GM23338 (cell line): ENCODE measurements around the gene NUB1. TPM values are rescaled to one million over a fixed set of nuclear protein-coding genes. Genes with fewer than 3 reads are reported as not detected.

Source experiments
- ATAC-seq: fragments of 200-7000 bp; cut with Tn5 transposase; 3 replicates; pipeline ENCODE4 v1.9.1; 2020
- DNase-seq: peaks from one replicate; pipeline ENCODE4 v3.0.0-alpha.2; 2015; ENCODE audit warnings: low spot score
- H2AFZ ChIP-seq: fragments of 200-600 bp; sonication (generic); 2 replicates; pipeline ENCODE4 v1.8.0; 2016; ENCODE audit warnings: antibody characterized with exemption, mild to moderate bottlenecking, moderate library complexity
- H3F3A ChIP-seq: fragments of 200-600 bp; sonication (generic); replicated peaks from 2 replicates; pipeline ENCODE4 v1.8.0; 2017; ENCODE audit warnings: antibody characterized with exemption, mixed run types, low read depth
- H3K27ac ChIP-seq: fragments of 200-600 bp; sonication (generic); 2 replicates; pipeline ENCODE4 v1.6.1; 2016; ENCODE audit warnings: low read depth
- H3K27me3 ChIP-seq: fragments of 200-600 bp; sonication (generic); 2 replicates; pipeline ENCODE4 v1.8.0; 2016; ENCODE audit warnings: mild to moderate bottlenecking, mixed run types, moderate library complexity; ENCODE audit not compliant: insufficient read depth
- H3K36me3 ChIP-seq: fragments of 200-600 bp; sonication (generic); 2 replicates; pipeline ENCODE4 v1.8.0; 2016; ENCODE audit warnings: mild to moderate bottlenecking; ENCODE audit not compliant: insufficient read depth
- H3K4me1 ChIP-seq: fragments of 200-600 bp; sonication (generic); 2 replicates; pipeline ENCODE4 v1.8.0; 2016; ENCODE audit warnings: mild to moderate bottlenecking, moderate library complexity; ENCODE audit not compliant: insufficient read depth
- H3K4me2 ChIP-seq: fragments of 200-600 bp; sonication (generic); 2 replicates; pipeline ENCODE4 v1.7.1; 2017; ENCODE audit warnings: mixed run types
- H3K4me3 ChIP-seq: fragments of 200-600 bp; sonication (generic); 2 replicates; pipeline ENCODE4 v1.6.1; 2016; ENCODE audit warnings: mixed run types
- H3K79me2 ChIP-seq: fragments of 200-600 bp; sonication (generic); replicated peaks from 2 replicates; pipeline ENCODE4 v1.8.0; 2017; ENCODE audit warnings: mild to moderate bottlenecking; ENCODE audit not compliant: insufficient read depth
- H3K9me2 ChIP-seq: fragments of 200-600 bp; sonication (generic); 2 replicates; pipeline ENCODE4 v1.8.0; 2017; ENCODE audit not compliant: insufficient read depth
- H4K20me1 ChIP-seq: fragments of 200-600 bp; sonication (generic); replicated peaks from 2 replicates; pipeline ENCODE4 v1.8.0; 2017; ENCODE audit warnings: mild to moderate bottlenecking; ENCODE audit not compliant: insufficient read depth
- H3K27ac Mint-ChIP-seq: 2 replicates; pipeline ENCODE4 v1.8.0; 2020; ENCODE audit warnings: inconsistent platforms, mild to moderate bottlenecking, moderate library complexity, mixed read lengths
- H3K27me3 Mint-ChIP-seq: 3 replicates; pipeline ENCODE4 v1.8.0; 2022; ENCODE audit warnings: low read depth, mild to moderate bottlenecking, moderate library complexity, mixed read lengths, inconsistent platforms; ENCODE audit not compliant: insufficient read depth, poor library complexity
- H3K36me3 Mint-ChIP-seq: 3 replicates; pipeline ENCODE4 v1.8.0; 2021; ENCODE audit warnings: low read depth, mild to moderate bottlenecking, inconsistent platforms, moderate library complexity, mixed read lengths
- H3K4me1 Mint-ChIP-seq: 3 replicates; pipeline ENCODE4 v1.8.0; 2020; ENCODE audit warnings: mild to moderate bottlenecking, inconsistent platforms, mixed read lengths
- H3K4me3 Mint-ChIP-seq: 3 replicates; pipeline ENCODE4 v1.8.0; 2021; ENCODE audit warnings: moderate library complexity, mild to moderate bottlenecking, inconsistent platforms, mixed read lengths
- H3K9me3 Mint-ChIP-seq: 3 replicates; pipeline ENCODE4 v1.8.0; 2020; ENCODE audit warnings: moderate library complexity, mild to moderate bottlenecking, inconsistent platforms, mixed read lengths
- CREB1 ChIP-seq: fragments of 250-450 bp; sonication (Bioruptor Pico); IDR thresholded peaks from 2 replicates; pipeline ENCODE4 v1.5.0; 2020; ENCODE audit warnings: low read depth, mild to moderate bottlenecking, moderate library complexity
- CTCF ChIP-seq, 2 experiments: fragments of 200-600 bp in 1 of 2; sonication (generic) in 1 of 2; conservative IDR thresholded peaks; 2 replicates each; pipeline versions ENCODE4 v1.5.1 to v1.6.1; 2016 to 2017; ENCODE audit warnings: antibody characterized with exemption in 2 of 2, low read depth in 2 of 2, mild to moderate bottlenecking in 2 of 2, moderate library complexity in 1 of 2
- ETS1 ChIP-seq: IDR thresholded peaks from 2 replicates; pipeline ENCODE4 v1.6.1; 2016; ENCODE audit warnings: antibody characterized with exemption
- EZH2 ChIP-seq: fragments of 200-600 bp; sonication (generic); IDR thresholded peaks from one replicate; pipeline ENCODE4 v1.8.0; 2017; ENCODE audit warnings: antibody characterized with exemption, mild to moderate bottlenecking, low read depth; ENCODE audit not compliant: unreplicated experiment
- EZH2phosphoT487 ChIP-seq: fragments of 200-600 bp; sonication (generic); IDR thresholded peaks from one replicate; pipeline ENCODE4 v1.8.1; 2018; ENCODE audit warnings: antibody characterized with exemption; ENCODE audit not compliant: unreplicated experiment
- JUNB ChIP-seq: IDR thresholded peaks from one replicate; pipeline ENCODE4 v1.6.1; 2016; ENCODE audit warnings: antibody characterized with exemption; ENCODE audit not compliant: unreplicated experiment
- NANOG ChIP-seq: IDR thresholded peaks from 2 replicates; pipeline ENCODE4 v1.6.1; 2016; ENCODE audit warnings: antibody characterized with exemption, borderline replicate concordance
- POLR2AphosphoS5 ChIP-seq: IDR thresholded peaks from 2 replicates; pipeline ENCODE4 v1.6.1; 2016; ENCODE audit warnings: antibody characterized with exemption, low read depth
- REST ChIP-seq: IDR thresholded peaks from one replicate; pipeline ENCODE4 v1.6.1; 2018; ENCODE audit warnings: antibody characterized with exemption; ENCODE audit not compliant: unreplicated experiment
- STAT1 ChIP-seq: IDR thresholded peaks from one replicate; pipeline ENCODE4 v1.6.1; 2016; ENCODE audit warnings: antibody characterized with exemption; ENCODE audit not compliant: unreplicated experiment
- ZNF114 ChIP-seq: fragments of 250-450 bp; sonication (Bioruptor Pico); IDR thresholded peaks from 2 replicates; pipeline ENCODE4 v1.5.0; 2020; ENCODE audit warnings: mild to moderate bottlenecking, moderate library complexity
- ZNF331 ChIP-seq: fragments of 250-450 bp; sonication (Bioruptor Pico); IDR thresholded peaks from 2 replicates; pipeline ENCODE4 v1.5.0; 2020; ENCODE audit warnings: low read depth, mild to moderate bottlenecking, moderate library complexity
- ZNF462 ChIP-seq: fragments of 250-450 bp; sonication (Bioruptor Pico); IDR thresholded peaks from 2 replicates; pipeline ENCODE4 v1.5.0; 2020; ENCODE audit warnings: mild to moderate bottlenecking, moderate library complexity
- polyA plus RNA-seq: library from polyadenylated mRNA; unstranded; fragments of >200 nt; fragmentation: Nextera tagmentation; extraction: Ambion mirVana; gene quantifications from 2 replicates; pipeline ENCODE4 v1.2.1, GENCODE V29; 2016
- total RNA-seq: library from RNA; depleted of rRNA; stranded (reverse); fragments of >200 nt; shearing (Covaris generic); gene quantifications from 2 replicates; pipeline ENCODE4 v1.2.3, GENCODE V29; 2014

Gene NUB1
- total and polyA plus RNA-seq, 2 experiments from 2014 or later = 31.8 to 42.3 TPM

GRCh38 chr7:151343516-151343915, 1.9 kb downstream of the NUB1 start:
- Histone ChIP-seq H3K9me2 (no peaks in the 10 kb centered on the region), H3K4me1 (peaks cover 8% of the 10 kb centered on the region; the same call in 1 of the 2 replicates), H2AFZ (no peak overlapping the region), H4K20me1 (peaks cover 8% of the 10 kb centered on the region; the same call in 1 of the 2 replicates), H3K27me3 (no peaks in the 10 kb centered on the region), H3K4me2 (no peak overlapping the region), H3K79me2 (peaks cover 20% of the 10 kb centered on the region), H3K27ac (0 out of 2 replicates have a peak overlapping the region, but pooled peaks have one; percentile 1), H3K4me3 (no peak overlapping the region), H3K36me3 (no peaks in the 10 kb centered on the region; the same call in none of the 2 replicates), H3F3A (no peaks in the 10 kb centered on the region)
- DNase-seq = no peak
- ATAC-seq = no peak
- Mint-ChIP-seq H3K27ac (no peak overlapping the region), H3K4me3 (peak overlapping the region; percentile 79; the same call in 1 of the 3 replicates), H3K36me3 (peaks cover 15% of the 10 kb centered on the region; the same call in 2 of the 3 replicates), H3K4me1 (0 out of 3 replicates have a peak, but pooled peaks cover 6% of the 10 kb centered on the region), H3K9me3 (no peaks in the 10 kb centered on the region; the same call in 1 of the 3 replicates), H3K27me3 (peaks cover 4% of the 10 kb centered on the region)
- TF ChIP-seq NANOG (no peak), ZNF462 (CRISPR knock-in tag) (no peak), CTCF (conservative IDR thresholded peaks at IDR 0.05; ENCODE audit: low read depth in 2 of 2) (no peak), ZNF331 (CRISPR knock-in tag) (no peak), ZNF114 (CRISPR knock-in tag) (no peak), REST (no peak), POLR2AphosphoS5 (no peak), STAT1 (no peak), JUNB (no peak), ETS1 (no peak), EZH2phosphoT487 (no peak), CREB1 (no peak), EZH2 (no peak)
